Forelimb muscle (tissue), 1 donor: ENCODE measurements around the gene OR8B2. TPM values are rescaled to one million over a fixed set of nuclear protein-coding genes. Genes with fewer than 3 reads are reported as not detected.
"Not testable (repeated sequence)": the region's sequence is repeated elsewhere in the genome, so short reads cannot be mapped to it uniquely, and the experiment has no call there.

ENCODE experiments used
- DNase-seq: peaks from one replicate; pipeline ENCODE4 v3.0.0-alpha.2; 2013; ENCODE audit warnings: low read depth
- polyA plus RNA-seq: library from polyadenylated mRNA; unstranded; fragments of 120-200 nt; gene quantifications from one replicate; pipeline ENCODE4 v1.2.1, GENCODE V29; 2013; ENCODE audit not compliant: insufficient read length

The OR8B2 gene
- polyA plus RNA-seq: not detected

DNA sequence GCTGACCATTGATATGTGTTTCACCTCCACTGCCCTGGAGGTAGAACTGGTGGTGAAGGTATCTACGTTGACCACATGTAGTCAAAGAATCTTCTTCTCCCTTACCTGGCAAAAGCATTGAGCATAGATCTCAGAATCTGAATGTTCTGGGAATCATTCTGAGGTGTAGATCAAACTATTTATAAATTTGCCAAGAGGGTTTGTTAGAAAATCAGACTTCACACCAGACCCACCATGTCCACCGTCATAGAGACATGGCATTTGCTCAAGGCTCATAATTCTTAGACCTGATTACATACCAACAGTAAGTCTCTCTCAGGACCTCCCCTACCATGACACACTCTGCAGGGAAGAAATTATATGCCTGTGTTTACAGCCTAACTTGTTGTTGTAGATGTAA is at the start of gene OR8B2:
Gene OR8B2 (minus strand): TSS at position 101 of the 400 bp plus-strand sequence. CDS start 1,156 bp downstream, outside the sequence.
- no peak for DNase-seq

DNA sequence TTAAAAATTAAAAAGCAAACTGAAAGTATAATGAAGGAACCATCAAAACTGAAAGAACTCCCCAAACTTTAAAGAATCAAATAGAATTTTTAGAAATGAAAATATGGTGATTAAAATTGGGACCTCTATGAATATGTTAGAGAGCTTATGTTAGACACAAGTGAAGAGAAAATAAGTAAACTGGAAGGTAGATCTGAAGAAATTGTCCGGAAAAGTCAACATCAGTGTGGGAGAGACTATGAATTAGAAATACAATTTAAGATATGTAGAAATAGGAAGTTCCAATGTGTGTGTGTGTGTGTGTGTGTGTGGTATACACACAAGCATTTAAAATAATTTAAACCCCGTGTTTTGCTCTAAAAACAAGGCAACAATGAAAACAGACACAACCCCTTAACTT is 45.3 kb upstream of the OR8B2 start:
- DNase-seq: no peak

- no peak for DNase-seq
These were observed 40.2 kb upstream of the OR8B2 start, which contains the start of gene OR8B4 for GRCh38 chr11:124424384-124424921. Gene OR8B4 (minus strand): TSS chr11:124424871. CDS start chr11:124424871, 0 bp downstream.

DNA sequence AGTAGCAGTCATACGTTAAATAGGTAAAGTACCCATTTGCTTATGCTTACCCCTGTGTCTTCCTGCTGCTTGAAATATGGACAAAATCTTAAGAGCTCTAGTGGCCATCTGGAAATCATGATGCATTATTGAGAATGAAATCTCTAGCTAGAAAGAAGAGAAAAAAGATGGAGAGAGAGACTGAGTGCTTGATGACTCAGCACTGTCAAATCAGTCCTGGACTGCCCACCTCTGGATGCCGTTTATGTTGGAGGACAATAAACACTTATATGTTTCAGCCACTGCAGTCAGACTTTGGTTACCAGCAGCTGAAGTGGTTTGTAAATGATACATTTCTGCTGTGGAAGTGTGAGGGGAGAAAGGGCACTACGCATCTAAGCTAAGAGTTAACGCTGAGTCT is 36.7 kb upstream of the OR8B2 start:
- no peak for DNase-seq

DNA sequence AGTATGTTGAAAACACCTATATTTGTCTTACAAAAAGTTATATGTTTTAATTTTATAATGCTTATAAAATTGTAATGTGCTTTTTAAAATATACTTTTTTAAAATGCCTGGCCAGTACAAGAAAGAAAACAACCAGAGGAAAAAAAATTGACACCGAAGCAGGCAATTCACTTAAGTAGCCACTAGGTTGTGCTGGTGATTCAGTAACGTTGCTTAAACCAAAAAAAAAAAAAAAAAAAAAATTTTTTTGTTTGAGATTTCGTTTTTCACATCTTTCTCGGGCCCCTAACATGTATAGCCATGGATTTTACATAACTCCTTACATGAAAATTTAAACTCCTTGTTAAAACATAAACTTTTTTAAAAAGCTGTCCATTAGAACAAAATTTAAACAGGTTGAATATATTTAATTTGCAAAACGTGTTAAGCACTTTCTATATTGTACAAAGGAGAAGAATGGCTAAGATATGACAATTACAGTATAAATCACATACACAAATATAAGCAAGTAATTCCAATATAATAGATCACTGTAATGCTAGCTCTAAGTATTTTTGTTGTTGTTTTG is 31.1 kb upstream of the OR8B2 start:
- no peak for DNase-seq

DNA sequence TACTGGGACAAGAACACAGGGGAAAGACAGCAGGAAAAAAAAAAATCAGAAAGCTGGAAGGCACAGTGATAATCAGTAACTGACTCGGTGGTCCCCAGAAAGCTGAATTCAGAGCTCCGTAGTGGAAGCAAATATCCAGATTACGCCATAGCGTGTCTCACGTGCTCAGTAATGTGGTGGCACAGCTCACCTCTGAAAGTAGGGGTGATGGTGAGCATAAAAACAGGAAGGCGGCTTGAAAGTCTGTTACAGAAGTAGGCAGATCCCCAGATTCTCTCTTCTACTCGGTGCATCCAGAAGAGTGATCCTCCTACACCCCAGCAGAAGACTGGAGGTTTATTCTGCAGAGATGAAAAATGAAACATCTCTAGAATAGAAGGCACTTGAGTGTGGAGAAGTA is 25.6 kb upstream of the OR8B2 start:
- no peak for DNase-seq

DNA sequence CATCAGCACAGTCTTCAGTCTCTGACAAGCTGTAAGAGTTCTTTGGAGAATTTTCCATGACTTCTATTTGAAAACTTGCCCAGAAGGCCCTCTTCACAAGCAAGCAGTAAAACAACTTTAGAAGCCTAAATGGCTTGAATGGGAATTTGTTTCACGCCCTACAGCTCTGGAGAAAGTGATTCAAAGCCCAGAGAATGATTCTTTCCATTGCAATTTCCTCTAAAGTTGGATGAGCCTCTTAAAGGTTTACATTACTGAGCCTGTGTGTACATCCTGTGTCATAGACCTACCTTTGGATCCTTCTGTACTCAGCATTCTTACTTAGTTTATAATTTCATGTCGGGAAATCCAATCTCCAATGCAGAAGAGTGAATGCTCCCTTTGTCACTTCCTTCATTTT is 21.3 kb upstream of the OR8B2 start:
- DNase-seq: no peak

DNA sequence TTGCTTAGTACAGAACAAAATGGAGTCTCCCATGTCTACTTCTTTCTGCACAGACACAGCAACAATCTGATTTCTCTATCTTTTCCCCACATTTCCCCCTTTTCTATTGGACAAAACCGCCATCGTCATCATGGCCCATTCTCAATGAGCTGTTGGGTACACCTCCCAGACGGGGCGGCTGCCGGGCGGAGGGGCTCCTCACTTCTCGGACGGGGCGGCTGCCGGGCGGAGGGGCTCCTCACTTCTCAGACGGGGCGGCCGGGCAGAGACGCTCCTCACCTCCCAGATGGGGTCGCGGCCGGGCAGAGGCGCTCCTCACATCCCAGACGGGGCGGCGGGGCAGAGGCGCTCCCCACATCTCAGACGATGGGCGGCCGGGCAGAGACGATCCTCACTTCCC is 18.9 kb upstream of the OR8B2 start:
- not testable (repeated sequence) for DNase-seq

DNA sequence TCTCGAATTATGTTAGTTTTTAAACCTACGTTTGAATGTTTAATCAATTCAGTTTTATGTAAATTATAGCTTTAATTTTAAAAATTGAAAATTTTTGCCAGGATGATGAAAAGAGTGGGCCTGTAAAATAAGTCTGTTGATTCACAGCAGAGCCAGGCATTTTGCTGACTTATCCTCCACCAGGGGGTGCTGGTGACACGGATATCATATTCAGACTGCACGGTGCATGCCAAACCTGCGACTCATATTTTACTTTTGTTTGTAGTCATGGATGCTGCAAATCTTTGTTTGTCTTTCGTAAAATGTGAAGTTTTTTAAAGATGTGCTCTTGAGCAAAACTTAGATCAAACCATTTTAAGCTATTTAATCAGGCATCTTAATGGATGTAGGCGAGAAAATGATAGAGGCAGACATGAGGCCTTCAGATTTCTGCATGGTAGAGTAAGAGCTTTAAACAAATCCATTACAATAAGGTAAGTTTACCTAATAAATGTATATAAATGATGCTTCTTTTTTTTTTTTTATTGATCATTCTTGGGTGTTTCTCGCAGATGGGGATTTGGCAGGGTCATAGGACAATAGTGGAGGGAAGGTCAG is 18.1 kb upstream of the OR8B2 start:
- DNase-seq: no peak

GRCh38 chr11:124398924-124399323 is 14.6 kb upstream of the OR8B2 start, which contains the start of gene OR8B3:
Gene OR8B3 (minus strand): TSS chr11:124399024. CDS start chr11:124397351, 1,673 bp downstream.
- no peak for DNase-seq

GRCh38 chr11:124396847-124397246 is 12.5 kb upstream of the OR8B2 start:
- DNase-seq: not testable (repeated sequence)

GRCh38 chr11:124394408-124394807 is 10.1 kb upstream of the OR8B2 start:
- DNase-seq: no peak

- DNase-seq: not testable (repeated sequence)
These were observed 1.4 kb downstream of the OR8B2 start for GRCh38 chr11:124382857-124383256.

DNA sequence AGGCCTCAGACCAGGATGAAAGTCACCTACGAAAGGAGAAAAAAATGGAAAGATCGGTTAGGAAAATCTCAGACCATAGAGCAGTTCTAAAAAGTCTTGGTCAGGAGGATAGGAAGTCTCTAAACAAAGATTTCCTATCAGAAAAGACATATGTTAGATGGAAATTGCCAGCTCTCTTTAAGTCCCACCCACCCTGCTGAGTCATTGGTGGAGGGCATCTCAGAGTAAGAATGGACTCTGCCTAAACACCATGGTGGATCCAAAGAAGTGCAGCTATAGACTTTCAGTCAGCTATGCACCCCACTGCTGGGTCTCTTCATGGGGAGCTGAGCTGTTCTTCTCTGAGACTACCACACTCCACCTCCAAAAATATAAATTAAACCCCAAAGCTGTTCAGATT is 3.7 kb downstream of the OR8B2 start:
- DNase-seq: no peak

- DNase-seq: no peak
These were observed 8.0 kb downstream of the OR8B2 start for GRCh38 chr11:124376280-124376679.

DNA sequence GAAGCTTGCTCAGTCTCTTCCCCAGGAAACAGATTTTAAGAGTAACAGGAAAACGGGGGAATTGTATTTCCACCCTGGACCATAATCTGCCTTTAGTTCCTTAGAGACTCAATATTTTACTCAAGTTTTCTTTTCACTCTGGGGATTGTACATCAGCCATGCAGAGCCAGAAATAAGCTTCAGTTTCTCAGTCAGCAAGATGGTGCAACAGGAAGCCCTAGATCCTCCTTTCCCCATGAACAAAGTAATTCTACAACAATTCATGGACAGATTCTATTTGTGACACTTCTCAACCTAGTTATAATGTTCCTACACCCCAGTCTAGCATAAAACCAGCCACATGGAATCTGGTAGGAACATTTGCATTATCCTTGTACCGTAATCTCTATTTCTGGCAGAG is 24.7 kb downstream of the OR8B2 start:
- no peak for DNase-seq

- DNase-seq: no peak
These were observed 37.9 kb downstream of the OR8B2 start for GRCh38 chr11:124346311-124346955.

GRCh38 chr11:124344346-124344745 is 40.0 kb downstream of the OR8B2 start:
- DNase-seq: no peak

DNA sequence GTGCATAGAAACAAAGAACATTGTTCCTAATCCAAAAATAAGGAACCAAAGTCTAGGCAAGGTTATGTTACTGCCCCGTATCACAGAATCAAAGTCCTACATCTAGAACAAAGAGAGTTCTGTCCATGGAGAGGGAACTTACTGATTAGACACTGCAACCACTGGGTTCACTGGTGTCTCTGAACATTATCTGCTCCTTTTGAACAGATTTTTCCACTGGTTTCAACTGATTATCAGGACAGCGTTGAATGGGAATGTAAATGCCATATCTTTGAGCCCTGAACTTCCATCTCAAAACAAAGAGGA is 44.2 kb downstream of the OR8B2 start:
- DNase-seq: no peak

DNA sequence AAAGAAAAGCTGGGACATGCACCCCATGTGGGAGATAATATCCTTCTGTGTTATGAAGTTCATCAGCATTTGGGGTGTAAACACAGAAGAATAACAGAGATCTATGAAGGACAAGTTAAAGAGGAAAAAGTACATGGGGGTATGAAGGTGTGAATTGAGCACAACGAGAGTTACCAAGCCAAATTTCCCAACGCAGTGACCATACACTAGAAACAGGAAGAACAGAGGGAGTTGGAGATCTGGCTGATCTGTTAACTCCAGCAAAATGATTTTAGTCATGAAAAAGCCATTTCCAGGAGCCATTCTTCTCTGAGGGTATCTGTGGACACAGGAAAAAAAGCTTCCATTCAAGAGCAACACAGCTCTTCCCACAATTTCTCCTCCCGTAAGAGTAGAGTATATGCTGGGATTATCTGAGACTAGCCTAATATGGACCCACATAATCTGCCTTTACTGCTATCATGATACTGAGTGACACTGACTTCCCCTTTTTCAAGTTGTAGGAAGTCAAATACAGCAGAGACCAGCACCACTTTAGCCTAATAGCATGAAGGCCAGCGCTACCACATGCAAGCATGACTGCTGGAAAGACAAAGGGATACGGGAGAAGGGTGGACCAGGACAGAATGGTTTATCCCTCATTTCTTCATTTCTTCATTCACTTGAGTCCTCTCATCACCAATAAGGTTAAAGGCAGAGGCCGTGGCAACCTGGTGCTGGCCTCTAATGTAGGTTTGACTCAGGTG is 44.7 kb downstream of the OR8B2 start:
- DNase-seq: no peak
